Sciatic nerve (tissue), 2 donors: ENCODE data around the gene RBM27. TPM values are rescaled to one million over a fixed set of nuclear protein-coding genes. Genes with fewer than 3 reads are reported as not detected.
"Not testable (repeated sequence)": the region's sequence is repeated elsewhere in the genome, so short reads cannot be mapped to it uniquely, and the experiment has no call there.

ENCODE experiments used
- ATAC-seq: fragments of 200-7000 bp; cut with Tn5 transposase; one replicate; pipeline ENCODE4 v1.9.1; 2020; ENCODE audit warnings: mild to moderate bottlenecking, moderate library complexity
- DNase-seq: peaks from one replicate; pipeline ENCODE4 v3.0.0-alpha.2; 2020; ENCODE audit warnings: low spot score
- intact Hi-C: fragments of 100-400 bp; cut with DNase I; formaldehyde crosslinking; loops from one replicate; pipeline ENCODE4 v1.14.2; 2022
- total RNA-seq: library from RNA; stranded (reverse); fragmentation: NEBNext Ultra II Directional; extraction: Animal tissue kit (Norgen Biotek cat#: 25700); gene quantifications from one replicate; pipeline ENCODE4 v1.2.1, GENCODE V29; 2021
- donor health status: DM: no; HTN: no; CAD: no.
- donor health status: DM: no; HTN: no; CAD: no.

The RBM27 gene
- total RNA-seq, 1 donor from 2014 or later = 22.1 TPM

DNA sequence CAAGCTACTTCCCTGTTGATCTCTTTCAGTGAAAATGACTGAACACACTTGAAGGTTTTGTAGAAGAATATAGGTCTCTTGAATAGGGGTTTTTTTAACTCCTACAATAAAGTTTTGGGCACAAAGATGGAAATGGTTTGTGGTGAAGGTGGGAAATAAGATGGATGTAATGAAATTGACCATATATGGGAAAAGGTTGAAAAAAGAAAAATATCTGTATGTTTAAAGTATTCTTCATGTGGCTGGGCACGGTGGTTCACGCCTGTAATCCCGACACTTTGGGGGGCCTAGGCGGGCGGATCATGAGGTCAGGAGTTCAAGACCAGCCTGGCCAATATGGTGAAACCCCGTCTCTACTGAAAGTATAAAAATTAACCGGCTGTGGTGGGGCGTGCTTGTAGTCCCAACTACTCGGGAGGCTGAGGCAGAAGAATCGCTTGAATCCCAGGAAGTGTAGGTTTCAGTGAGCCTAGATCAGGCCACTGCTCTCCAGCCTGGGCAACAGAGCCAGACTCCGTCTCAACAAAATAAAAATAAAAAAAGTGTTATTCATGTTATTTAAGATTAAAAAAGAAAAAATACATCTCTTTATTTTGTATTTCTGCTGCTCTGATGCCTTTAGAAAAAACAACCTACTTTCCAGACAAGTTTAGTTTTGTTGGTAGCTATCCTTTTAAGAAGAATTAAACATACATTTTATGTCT lies 2.2 kb downstream of the RBM27 start:
- DNase-seq = no peak
- ATAC-seq = no peak
- intact Hi-C loops = no loop called here

GRCh38 chr5:146206257-146206656 lies 2.9 kb downstream of the RBM27 start:
- no peak for ATAC-seq

DNA sequence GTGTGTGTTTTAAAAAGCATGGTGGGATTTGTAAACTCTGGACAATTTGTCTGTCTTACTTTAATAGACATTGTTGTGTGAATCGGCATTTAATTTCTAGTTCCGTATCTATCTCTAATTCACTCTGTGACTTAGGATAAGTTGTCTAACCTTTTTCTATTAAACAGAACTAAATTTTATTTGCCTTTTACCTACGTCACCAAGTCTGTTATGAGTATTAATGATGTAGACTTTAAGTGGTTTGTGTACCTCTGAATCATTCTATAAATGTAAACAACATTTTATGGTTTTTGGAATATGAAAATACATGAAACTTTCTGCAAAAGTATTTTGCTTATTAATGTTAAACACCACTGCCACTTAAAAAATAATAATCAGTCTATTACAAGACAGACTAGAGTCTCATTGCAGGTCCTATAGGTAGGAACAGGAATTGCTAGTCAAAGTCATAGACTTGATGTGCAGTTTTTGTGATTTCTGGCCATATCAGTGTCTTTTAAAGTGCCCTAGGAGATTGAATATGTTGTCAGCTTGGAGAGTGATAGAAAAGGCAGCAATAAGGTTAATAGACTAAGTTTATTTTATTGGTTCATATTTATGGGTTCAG lies 5.6 kb downstream of the RBM27 start:
- intact Hi-C loops = no loop called here
- DNase-seq = no peak
- ATAC-seq = no peak

More at GRCh38 chr5:146206257-146206656, 2.9 kb downstream of the RBM27 start:
- intact Hi-C loops = no loop called here
- DNase-seq = no peak

- ATAC-seq (no peak), DNase-seq (no peak)
- intact Hi-C loops = no loop called here
These were observed 6.3 kb downstream of the RBM27 start for GRCh38 chr5:146209714-146210113.

- DNase-seq, ATAC-seq, intact Hi-C loops: not testable (repeated sequence)
These were observed 7.4 kb downstream of the RBM27 start for GRCh38 chr5:146210810-146211209.

- ATAC-seq = no peak
- no peak for DNase-seq
- intact Hi-C loops = no loop called here
These were observed 9.9 kb downstream of the RBM27 start for GRCh38 chr5:146213210-146213826.

GRCh38 chr5:146214881-146215280 lies 11.5 kb downstream of the RBM27 start:
- intact Hi-C loops, DNase-seq, ATAC-seq: not testable (repeated sequence)

DNA sequence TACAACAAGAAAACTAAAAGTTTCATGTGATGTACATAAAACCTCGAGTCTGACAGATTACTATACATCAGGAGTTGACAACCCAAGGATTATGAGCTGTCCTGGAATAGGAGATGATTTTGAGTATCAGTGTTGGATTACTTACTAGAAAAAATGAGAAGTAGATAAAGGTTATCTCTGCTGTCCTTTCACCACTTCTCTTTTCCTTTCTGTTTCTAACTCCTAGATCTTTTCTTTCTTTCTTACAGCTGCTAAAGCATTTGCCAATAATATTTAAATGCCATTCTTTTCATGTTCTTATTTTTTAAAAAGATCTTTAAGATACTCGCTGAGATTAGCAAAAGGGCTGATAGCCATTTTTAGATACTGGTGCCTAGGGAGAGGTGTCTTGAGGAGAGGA lies 14.8 kb downstream of the RBM27 start:
- DNase-seq (no peak), ATAC-seq (no peak)
- intact Hi-C loops = no loop called here

GRCh38 chr5:146219243-146219642 lies 15.8 kb downstream of the RBM27 start:
- DNase-seq (no peak), ATAC-seq (no peak)
- intact Hi-C loops = no loop called here

DNA sequence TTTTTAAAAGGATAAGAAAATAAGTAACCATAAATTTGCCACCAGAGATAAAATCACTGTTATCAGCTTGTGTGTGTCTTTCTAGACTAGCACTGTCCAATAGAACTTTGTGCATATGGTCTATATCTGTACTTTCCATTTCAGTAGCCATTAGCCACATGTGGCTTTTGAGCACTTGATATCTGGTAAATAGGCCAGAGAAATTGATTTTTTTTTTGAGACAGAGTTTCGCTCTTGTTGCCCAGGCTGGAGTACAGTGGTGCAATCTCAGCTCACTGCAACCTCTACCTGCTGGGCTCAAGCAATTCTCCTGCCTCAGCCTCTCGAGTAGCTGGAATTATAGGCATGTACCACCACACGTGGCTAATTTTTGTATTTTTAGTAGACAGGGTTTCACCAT lies 17.8 kb downstream of the RBM27 start:
- ATAC-seq = no peak
- DNase-seq = no peak
- intact Hi-C loops = no loop called here

DNA sequence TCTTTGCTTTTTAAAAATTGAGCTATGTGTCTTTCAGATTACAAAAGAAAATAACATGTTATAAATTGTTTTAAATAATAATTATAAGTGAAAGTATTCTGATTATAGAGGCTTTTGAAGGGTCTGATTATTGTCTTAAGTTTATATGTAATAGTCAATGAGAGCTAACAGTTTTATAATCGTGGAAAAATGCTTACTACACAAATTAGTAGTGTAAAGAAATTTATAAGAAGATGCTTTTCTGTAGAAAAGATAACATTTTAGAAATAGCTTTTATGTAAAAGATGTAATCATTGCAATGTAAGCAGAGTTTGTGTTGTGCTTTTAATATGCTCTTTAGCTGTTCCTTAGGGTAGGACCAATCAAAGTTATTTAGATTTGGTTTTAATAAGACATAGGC lies 18.6 kb downstream of the RBM27 start:
- ATAC-seq = no peak
- DNase-seq = no peak
- intact Hi-C loops = no loop called here

GRCh38 chr5:146223179-146223578 lies 19.8 kb downstream of the RBM27 start:
- ATAC-seq = no peak
- intact Hi-C loops = no loop called here
- no peak for DNase-seq

DNA sequence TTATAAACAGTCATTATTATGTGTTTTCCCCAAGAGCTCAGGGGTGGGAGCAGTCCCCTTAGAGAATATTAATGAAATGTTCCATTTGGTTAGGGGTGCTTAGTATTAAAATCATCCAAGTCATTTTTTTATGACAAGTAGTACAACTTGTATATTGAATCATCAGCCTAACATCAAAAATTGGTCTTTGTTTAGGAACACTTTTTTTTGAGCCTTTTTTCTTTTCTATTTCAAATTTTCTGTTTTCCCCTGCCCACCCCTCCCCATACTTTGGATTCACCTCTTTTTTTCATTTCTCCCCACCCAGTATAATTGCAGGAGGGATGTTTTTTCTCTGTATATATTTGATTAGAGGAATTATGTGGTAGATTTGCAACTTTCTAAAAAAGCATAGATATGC lies 25.8 kb downstream of the RBM27 start:
- intact Hi-C loops = no loop called here
- DNase-seq = no peak
- ATAC-seq = no peak

DNA sequence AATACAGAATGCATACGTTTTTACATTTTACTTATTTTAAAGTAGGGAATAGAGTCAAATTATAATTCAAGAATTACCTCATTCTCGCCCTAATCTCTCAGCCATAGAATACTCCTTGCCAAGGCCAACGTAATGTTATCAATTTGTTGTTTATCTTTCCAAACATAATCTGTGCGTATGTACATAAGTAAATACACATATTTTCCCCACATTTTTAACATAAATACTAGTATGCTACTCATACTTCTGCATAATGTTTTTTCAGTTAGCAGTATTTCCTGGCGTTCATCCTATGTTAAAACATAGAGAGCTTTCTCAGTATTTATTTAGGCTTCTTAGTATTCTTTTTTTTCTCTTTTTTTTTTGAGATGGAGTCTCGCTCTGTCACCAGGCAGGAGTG lies 28.8 kb downstream of the RBM27 start:
- intact Hi-C loops = no loop called here
- DNase-seq = no peak
- ATAC-seq = no peak

- DNase-seq (no peak), ATAC-seq (no peak)
- intact Hi-C loops = no loop called here
These were observed 30.0 kb downstream of the RBM27 start for GRCh38 chr5:146233441-146233840.

GRCh38 chr5:146238973-146239372 lies 35.6 kb downstream of the RBM27 start:
- intact Hi-C loops = no loop called here
- DNase-seq (no peak), ATAC-seq (no peak)

- ATAC-seq (no peak), DNase-seq (no peak)
- intact Hi-C loops = no loop called here
These were observed 37.5 kb downstream of the RBM27 start for GRCh38 chr5:146240951-146241350.

DNA sequence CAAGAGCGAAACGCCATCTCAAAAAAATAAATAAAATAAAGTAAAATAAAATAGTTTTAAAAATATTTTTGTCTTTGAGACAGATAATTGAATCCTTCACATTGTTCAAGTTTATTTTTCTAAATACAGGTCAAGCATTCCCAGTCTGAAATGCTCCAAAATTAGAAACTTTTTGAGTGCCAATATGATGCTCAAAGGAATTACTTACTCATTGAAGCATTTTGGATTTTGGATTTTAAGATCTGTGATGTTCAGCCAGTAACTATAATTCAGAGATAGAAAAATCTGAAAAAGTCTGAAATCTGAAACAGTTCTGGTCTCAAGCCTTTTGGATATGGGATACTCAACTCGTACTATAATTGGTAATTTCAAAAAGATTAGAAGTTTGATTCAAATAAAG lies 39.8 kb downstream of the RBM27 start:
- DNase-seq = no peak
- ATAC-seq = peak; percentile 67
- intact Hi-C loops = no loop called here

GRCh38 chr5:146248561-146248960 lies 45.2 kb downstream of the RBM27 start:
- ATAC-seq = no peak
- intact Hi-C loops = no loop called here
- DNase-seq = no peak

GRCh38 chr5:146249801-146250200 lies 46.4 kb downstream of the RBM27 start:
- intact Hi-C loops = no loop called here
- no peak for ATAC-seq
- DNase-seq = no peak
